ENCODE results near the gene PTPRN2.

DNA sequence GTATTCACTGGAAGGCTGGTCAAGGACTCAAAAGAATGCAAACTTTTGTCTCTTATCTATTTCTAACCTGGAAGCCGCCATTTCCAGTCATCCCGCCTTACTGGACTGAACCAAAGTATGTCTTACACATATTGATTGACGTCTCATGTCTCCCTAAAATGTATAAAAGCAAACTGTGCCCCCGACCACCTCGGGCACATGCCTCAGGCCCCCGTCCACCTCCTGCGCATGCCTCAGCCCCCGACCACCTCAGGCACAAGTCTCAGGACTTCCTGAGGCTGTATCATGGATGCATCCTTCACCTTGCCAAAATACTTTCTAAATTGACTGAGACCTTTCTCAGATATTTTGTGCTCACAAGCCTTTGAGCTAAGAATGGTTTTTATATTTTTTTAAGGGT lies 148.6 kb downstream of the PTPRN2 start:
- TF ChIP-seq RFX1 (IDR thresholded peaks at IDR 0.05) (no peak), HNRNPL (IDR thresholded peaks at IDR 0.05; ENCODE audit: low read depth, low read length) (no peak), NONO (IDR thresholded peaks at IDR 0.05; ENCODE audit: low read depth in 2 of 2, low read length in 1 of 2) (no peak), FOXP1 (CRISPR knock-in tag; IDR thresholded peaks at IDR 0.05) (no peak), EZH2 (IDR thresholded peaks at IDR 0.05; ENCODE audit: borderline replicate concordance, low read depth, low read length) (no peak), ZNF274 (IDR thresholded peaks at IDR 0.05; ENCODE audit: borderline replicate concordance, low read depth, low read length) (no peak), POLR2AphosphoS5 (IDR thresholded peaks at IDR 0.05; ENCODE audit: control insufficient read depth, insufficient read depth, low read depth, low read length) (no peak), ZNF217 (CRISPR knock-in tag; IDR thresholded peaks at IDR 0.05) (no peak)
- TF ChIP-seq, protein P1, sequence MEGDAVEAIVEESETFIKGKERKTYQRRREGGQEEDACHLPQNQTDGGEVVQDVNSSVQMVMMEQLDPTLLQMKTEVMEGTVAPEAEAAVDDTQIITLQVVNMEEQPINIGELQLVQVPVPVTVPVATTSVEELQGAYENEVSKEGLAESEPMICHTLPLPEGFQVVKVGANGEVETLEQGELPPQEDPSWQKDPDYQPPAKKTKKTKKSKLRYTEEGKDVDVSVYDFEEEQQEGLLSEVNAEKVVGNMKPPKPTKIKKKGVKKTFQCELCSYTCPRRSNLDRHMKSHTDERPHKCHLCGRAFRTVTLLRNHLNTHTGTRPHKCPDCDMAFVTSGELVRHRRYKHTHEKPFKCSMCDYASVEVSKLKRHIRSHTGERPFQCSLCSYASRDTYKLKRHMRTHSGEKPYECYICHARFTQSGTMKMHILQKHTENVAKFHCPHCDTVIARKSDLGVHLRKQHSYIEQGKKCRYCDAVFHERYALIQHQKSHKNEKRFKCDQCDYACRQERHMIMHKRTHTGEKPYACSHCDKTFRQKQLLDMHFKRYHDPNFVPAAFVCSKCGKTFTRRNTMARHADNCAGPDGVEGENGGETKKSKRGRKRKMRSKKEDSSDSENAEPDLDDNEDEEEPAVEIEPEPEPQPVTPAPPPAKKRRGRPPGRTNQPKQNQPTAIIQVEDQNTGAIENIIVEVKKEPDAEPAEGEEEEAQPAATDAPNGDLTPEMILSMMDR (IDR thresholded peaks at IDR 0.05 in 2 of 3, conservative IDR thresholded peaks at IDR 0.05 in 1 of 3; ENCODE audit: insufficient read depth in 2 of 3, low read depth in 1 of 3, low read length in 3 of 3) = no peak
- TF ChIP-seq, protein P2, sequence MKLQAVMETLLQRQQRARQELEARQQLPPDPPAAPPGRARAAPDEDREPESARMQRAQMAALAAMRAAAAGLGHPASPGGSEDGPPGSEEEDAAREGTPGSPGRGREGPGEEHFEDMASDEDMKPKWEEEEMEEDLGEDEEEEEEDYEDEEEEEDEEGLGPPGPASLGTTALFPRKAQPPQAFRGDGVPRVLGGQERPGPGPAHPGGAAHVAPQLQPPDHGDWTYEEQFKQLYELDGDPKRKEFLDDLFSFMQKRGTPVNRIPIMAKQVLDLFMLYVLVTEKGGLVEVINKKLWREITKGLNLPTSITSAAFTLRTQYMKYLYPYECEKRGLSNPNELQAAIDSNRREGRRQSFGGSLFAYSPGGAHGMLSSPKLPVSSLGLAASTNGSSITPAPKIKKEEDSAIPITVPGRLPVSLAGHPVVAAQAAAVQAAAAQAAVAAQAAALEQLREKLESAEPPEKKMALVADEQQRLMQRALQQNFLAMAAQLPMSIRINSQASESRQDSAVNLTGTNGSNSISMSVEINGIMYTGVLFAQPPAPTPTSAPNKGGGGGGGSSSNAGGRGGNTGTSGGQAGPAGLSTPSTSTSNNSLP (IDR thresholded peaks at IDR 0.05; ENCODE audit: borderline replicate concordance, low read depth, low read length) = no peak
- TF ChIP-seq, protein P3, sequence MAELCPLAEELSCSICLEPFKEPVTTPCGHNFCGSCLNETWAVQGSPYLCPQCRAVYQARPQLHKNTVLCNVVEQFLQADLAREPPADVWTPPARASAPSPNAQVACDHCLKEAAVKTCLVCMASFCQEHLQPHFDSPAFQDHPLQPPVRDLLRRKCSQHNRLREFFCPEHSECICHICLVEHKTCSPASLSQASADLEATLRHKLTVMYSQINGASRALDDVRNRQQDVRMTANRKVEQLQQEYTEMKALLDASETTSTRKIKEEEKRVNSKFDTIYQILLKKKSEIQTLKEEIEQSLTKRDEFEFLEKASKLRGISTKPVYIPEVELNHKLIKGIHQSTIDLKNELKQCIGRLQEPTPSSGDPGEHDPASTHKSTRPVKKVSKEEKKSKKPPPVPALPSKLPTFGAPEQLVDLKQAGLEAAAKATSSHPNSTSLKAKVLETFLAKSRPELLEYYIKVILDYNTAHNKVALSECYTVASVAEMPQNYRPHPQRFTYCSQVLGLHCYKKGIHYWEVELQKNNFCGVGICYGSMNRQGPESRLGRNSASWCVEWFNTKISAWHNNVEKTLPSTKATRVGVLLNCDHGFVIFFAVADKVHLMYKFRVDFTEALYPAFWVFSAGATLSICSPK (IDR thresholded peaks at IDR 0.05; ENCODE audit: borderline replicate concordance) = no peak
- TF ChIP-seq, protein P4, sequence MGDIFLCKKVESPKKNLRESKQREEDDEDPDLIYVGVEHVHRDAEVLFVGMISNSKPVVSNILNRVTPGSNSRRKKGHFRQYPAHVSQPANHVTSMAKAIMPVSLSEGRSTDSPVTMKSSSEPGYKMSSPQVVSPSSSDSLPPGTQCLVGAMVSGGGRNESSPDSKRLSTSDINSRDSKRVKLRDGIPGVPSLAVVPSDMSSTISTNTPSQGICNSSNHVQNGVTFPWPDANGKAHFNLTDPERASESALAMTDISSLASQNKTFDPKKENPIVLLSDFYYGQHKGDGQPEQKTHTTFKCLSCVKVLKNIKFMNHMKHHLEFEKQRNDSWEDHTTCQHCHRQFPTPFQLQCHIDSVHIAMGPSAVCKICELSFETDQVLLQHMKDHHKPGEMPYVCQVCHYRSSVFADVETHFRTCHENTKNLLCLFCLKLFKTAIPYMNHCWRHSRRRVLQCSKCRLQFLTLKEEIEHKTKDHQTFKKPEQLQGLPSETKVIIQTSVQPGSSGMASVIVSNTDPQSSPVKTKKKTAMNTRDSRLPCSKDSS (IDR thresholded peaks at IDR 0.05; ENCODE audit: low read depth, partially characterized antibody) = no peak
